ENCODE measurements around the gene GAK.
"Not testable (repeated sequence)": the region's sequence is repeated elsewhere in the genome, so short reads cannot be mapped to it uniquely, and the experiment has no call there.

GAK gene

DNA sequence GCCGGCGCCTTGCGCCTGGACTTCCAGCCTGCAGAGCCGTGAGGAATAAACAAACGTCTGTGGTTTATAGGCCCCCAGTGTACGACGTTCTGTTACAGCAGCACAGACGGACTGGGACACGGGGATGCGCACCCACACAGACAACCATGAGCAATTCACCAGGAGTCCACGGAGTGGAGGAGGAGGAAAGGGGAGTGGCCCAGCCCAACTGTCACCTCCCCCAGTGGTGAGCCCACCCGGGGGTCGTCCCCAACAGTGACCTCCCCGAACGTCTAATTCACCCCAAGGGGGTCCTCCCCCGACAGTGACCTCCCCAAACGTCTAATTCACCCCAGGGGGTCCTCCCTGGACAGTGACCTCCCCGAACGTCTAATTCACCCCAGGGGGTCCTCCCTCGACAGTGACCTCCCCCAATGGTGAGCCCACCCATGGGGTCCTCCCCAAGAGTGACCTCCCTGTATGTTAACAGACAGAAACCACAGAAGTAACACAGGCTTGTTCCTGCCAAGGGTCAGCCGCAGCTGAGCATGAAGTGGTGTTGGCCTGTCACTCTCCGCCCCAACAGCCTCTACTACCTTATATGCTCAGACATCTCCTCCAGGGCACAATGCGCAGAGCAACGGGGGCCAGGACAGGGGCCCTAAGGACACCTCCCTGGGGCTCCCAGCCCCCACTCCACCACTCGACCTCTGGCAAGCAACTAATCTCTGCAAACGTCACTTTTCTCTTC lies 6.2 kb downstream of the GAK start:
- DNase-seq, result no peak

DNA sequence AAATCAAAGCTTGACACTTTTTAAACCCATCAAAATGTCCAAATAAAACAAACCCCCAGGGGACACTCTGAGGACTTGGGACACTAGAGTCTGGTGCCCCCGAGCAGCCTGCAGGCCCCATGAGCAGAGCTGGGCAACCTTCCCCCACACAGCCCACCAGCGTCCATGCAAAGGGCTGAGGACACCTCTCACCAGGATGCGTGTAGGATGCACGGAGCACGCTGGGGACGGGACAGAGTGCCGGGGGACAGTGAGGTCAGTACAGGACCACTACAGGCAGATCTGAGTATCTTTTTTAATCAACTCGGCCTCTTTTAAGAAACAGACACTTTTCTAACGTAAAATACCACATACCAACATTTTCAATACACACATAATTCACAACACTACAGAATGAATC lies 6.9 kb downstream of the GAK start:
- no peak for DNase-seq

DNA sequence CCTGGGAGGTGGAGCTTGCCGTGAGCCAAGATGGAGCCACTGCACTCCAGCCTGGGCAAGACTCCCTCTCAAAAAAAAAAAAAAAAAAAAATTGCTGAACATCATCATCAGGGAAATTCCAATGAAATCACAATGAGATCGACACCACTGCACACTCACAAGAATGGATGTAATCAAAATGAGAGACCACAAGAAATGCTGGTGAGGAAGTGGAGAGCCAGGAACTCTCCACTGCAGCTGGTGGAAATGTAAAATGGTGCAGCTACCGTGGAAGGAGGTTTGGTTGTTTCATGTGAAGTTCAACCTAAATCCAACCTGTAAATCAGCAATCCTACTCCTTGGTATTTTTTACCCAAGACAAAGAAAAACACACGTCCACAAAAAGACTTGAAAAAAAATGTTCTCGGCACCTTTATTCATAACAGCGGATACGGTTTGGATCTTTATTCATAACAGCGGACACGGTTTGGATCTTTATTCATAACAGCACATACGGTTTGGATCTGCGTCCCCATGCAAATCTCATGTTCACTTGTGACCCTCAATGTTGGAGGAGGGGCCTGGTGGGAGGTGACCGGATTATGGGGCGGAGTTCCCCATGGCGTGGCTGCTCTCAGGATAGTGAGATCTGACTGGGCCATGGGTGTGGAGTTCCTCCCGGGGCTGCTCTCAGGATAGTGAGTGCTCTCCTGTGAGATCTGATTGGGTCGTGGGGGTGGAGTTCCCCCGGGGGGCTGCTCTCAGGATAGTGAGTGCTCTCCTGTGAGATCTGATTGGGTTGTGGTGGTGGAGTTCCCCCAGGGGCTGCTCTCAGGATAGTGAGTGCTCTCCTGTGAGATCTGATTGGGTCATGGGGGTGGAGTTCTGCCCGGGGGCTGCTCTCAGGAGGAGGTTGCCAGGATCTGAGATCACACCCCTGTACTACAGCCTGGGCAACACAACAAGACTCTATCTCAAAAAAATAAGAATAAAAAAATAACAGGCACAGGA lies 7.7 kb downstream of the GAK start:
- DNase-seq, result peak; percentile 1

GRCh38 chr4:921830-922331 lies 10.2 kb downstream of the GAK start:
- no peak for DNase-seq

DNA sequence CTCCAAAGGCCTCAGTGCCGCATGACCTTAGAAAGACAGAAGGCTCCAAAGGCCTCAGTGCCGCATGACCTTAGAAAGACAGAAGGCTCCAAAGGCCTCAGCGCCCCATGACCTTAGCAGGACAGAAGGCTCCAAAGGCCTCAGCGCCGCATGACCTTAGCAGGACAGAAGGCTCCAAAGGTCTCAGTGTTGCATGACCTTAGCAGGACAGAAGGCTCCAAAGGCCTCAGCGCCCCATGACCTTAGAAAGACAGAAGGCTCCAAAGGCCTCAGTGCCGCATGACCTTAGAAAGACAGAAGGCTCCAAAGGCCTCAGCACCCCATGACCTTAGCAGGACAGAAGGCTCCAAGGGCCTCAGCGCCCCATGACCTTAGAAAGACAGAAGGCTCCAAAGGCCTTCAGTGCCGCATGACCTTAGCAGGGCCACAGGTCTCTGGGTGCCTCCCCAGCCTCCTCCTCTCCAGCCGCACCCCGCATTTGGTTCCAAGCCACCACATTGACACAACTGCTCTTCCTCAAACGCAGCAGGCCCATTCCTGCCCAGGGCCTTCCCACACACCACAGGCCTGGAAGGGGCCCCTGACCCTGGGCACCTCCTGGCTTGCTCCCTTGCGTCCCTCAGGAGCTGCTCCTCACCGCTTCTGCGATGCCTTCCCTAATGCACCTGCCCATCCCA lies 13.0 kb downstream of the GAK start:
- DNase-seq, result not testable (repeated sequence)

GRCh38 chr4:918591-918990 lies 13.5 kb downstream of the GAK start:
- not testable (repeated sequence) for DNase-seq

DNA sequence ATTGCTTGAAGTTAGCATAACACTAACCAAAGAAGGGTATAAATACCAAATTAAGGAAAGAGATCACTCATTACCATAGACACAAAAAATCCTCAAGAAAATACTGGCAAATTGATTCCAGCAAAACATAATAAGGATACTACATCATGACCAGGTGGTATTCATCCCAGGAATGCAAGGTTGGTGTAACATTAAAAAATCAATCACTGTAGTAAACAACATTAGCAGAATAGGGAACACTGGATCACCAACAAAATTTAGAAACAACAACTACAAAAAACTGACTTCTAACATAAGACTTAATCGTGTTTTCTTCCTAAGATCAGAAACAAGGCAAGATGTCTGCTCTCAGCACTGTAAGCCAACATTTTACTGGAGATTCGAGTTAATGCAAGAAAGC lies 14.1 kb downstream of the GAK start:
- DNase-seq, result no peak

GRCh38 chr4:917466-917865 lies 14.7 kb downstream of the GAK start:
- no peak for DNase-seq

- no peak for DNase-seq
These were observed 16.5 kb downstream of the GAK start for GRCh38 chr4:915595-915994.

DNA sequence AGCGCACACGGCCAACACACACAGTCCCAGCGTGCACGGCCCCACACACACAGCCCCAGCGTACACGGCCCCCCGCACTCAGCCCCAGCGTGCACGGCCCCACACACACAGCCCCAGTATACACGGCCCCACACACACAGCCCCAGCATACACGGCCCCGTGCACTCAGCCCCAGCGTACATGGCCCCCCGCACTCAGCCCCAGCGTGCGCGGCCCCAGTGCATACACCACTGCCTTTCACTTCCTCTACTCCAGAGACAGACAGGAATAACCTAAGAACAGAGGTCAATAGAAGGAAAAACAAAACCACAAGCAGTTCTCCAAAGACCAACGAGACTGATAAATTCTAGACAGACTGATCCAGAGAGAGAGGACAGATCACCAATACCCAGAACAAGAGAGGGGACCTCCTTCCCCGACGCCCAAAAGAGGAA lies 17.1 kb downstream of the GAK start:
- DNase-seq, result no peak

DNA sequence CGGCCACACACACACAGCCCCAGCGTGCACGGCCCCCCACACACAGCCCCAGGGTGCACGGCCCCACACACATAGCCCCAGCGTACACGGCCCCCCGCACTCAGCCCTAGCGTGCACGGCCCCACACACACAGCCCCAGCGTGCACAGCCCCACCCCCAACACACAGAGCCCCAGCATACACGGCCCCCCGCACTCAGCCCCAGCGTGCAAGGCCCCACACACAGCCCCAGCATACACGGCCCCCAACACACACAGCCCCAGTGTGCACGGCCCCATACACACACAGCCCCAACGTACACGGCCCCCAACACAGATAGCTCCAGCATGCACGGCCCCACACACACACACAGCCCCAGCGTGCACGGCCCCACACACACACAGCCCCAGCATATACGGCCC lies 17.6 kb downstream of the GAK start:
- DNase-seq, result no peak

DNA sequence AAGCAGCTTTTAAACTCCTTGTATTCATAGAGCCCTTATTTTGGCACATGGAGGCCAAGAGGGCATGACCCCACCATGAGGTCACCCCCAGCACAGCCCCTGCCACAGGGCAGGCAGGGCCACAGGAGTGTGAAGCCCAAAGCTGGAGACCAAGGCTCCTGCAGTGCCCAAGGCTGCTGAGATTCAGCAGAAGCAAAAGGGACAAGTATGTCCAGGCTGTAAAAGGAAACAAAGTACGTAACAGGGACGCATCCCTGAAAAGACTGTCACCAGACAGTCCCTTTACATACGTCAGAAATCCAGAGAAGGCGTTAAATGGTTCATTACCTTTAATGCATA lies 18.9 kb downstream of the GAK start:
- DNase-seq, result no peak

GRCh38 chr4:912548-913279 lies 19.4 kb downstream of the GAK start:
- no peak for DNase-seq

- DNase-seq, result peak; percentile 18
These were observed 20.1 kb downstream of the GAK start for GRCh38 chr4:911871-912490.

DNA sequence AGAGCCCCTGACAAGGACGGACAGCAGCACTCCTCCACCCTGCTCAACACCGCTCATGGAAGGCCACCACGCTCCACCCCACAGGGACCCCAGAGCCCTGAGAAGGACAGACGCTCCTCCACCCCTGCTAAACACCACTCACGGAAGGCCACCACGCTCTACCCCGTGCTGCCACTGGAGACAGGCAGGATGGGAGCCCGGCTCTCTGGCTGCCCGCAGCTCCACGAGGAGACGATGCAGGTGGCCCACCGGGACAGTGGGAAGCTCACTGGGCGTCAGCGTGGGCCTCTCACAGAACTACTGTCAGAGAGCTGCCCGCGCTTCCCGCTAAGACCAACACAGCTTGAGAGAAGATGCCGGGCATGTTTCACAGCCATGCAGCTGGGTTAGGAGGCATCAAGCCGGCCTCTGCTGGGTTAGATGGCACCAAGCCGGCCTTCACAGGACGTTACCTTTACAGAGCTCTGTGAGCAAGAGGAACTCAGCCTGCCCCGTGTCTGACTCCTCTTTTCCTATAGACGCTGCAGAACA lies 20.8 kb downstream of the GAK start:
- no peak for DNase-seq

- no peak for DNase-seq
These were observed 21.6 kb downstream of the GAK start for GRCh38 chr4:910366-911091.

GRCh38 chr4:909821-910220 lies 22.3 kb downstream of the GAK start:
- DNase-seq, result no peak

DNA sequence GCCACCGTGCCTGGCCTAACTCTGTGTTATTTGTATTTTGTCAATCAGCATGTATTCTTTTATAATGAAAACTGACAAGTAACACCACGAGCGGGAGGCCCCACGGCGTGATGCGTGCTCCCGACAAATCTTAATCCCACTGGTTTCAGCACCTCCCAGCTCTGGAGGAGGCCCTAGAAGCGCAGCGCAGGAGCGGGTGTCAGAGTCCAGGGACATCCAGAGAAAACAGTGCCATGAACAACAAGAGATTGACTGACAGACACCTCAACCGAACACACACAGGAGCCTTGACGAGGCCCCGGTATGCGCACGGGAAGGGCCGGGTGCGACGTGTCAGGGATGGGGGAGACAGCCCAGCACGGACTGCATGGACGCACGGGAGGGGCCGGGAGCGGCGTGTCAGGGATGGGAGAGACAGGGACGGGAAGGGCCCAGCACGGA lies 23.0 kb downstream of the GAK start:
- DNase-seq, result no peak

GRCh38 chr4:907691-908425 lies 24.3 kb downstream of the GAK start:
- DNase-seq, result no peak

DNA sequence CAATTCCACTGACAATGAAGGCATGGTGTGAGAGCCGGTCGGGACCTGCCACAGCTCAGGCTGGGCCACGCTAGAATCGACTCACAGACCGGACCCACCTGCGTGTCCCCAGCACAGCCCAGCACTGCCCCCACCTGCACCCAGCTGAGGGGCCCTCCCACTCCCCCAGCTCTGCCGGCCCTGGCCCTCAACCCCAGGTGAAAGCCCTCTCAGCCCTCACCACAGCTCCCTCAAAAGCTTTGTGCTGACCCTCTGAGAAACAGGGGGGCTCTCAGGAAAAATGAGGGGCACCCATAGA lies 25.1 kb downstream of the GAK start:
- no peak for DNase-seq

Data from retina (tissue), 1 donor.